Measurements from ENCODE around the gene CALN1.

CALN1 gene

GRCh38 chr7:72321637-72322036 is 90.5 kb downstream of the CALN1 start:
- DNase-seq, result no peak

- no peak for DNase-seq
These were observed 91.1 kb downstream of the CALN1 start for GRCh38 chr7:72321081-72321480.

GRCh38 chr7:72317341-72317740 is 94.8 kb downstream of the CALN1 start:
- no peak for DNase-seq

- no peak for DNase-seq
These were observed 96.0 kb downstream of the CALN1 start for GRCh38 chr7:72316148-72316547.

- no peak for DNase-seq
These were observed 98.2 kb downstream of the CALN1 start for GRCh38 chr7:72313906-72314305.

GRCh38 chr7:72310301-72310700 is 101.8 kb downstream of the CALN1 start:
- no peak for DNase-seq

GRCh38 chr7:72309476-72309875 is 102.7 kb downstream of the CALN1 start:
- no peak for DNase-seq

- no peak for DNase-seq
These were observed 103.2 kb downstream of the CALN1 start for GRCh38 chr7:72308986-72309385.

- DNase-seq, result no peak
These were observed 104.6 kb downstream of the CALN1 start for GRCh38 chr7:72307566-72307965.

GRCh38 chr7:72298912-72299311 is 113.2 kb downstream of the CALN1 start:
- no peak for DNase-seq

GRCh38 chr7:72298091-72298490 is 114.0 kb downstream of the CALN1 start:
- no peak for DNase-seq

- no peak for DNase-seq
These were observed 114.5 kb downstream of the CALN1 start for GRCh38 chr7:72297636-72298035.

GRCh38 chr7:72292794-72293193 is 119.3 kb downstream of the CALN1 start:
- DNase-seq, result no peak

GRCh38 chr7:72292118-72292517 is 120.0 kb downstream of the CALN1 start:
- no peak for DNase-seq

GRCh38 chr7:72286519-72286918 is 125.6 kb downstream of the CALN1 start:
- DNase-seq, result no peak

GRCh38 chr7:72283309-72283708 is 128.8 kb downstream of the CALN1 start:
- no peak for DNase-seq

GRCh38 chr7:72281308-72281707 is 130.8 kb downstream of the CALN1 start:
- DNase-seq, result no peak

GRCh38 chr7:72279203-72279602 is 132.9 kb downstream of the CALN1 start:
- no peak for DNase-seq

- DNase-seq, result no peak
These were observed 133.6 kb downstream of the CALN1 start for GRCh38 chr7:72278550-72278949.

- no peak for DNase-seq
These were observed 136.6 kb downstream of the CALN1 start for GRCh38 chr7:72275382-72276070.

- no peak for DNase-seq
These were observed 139.7 kb downstream of the CALN1 start for GRCh38 chr7:72272479-72272878.

GRCh38 chr7:72268796-72269195 is 143.3 kb downstream of the CALN1 start:
- DNase-seq, result no peak

GRCh38 chr7:72268090-72268489 is 144.0 kb downstream of the CALN1 start:
- no peak for DNase-seq

GRCh38 chr7:72267291-72267800 is 144.8 kb downstream of the CALN1 start:
- no peak for DNase-seq

- no peak for DNase-seq
These were observed 145.4 kb downstream of the CALN1 start for GRCh38 chr7:72266771-72267170.

Data from fibroblast of upper back skin (primary cell).